GM21786 (cell line): ENCODE data around the gene SLC4A5.
"Not testable (repeated sequence)": the region's sequence is repeated elsewhere in the genome, so short reads cannot be mapped to it uniquely, and the experiment has no call there.

ENCODE experiments used
- ATAC-seq: cut with Tn5 transposase; IDR thresholded peaks from one replicate; pipeline ENCODE4 v1.9.1; 2021; ENCODE audit not compliant: unreplicated experiment

SLC4A5 gene

GRCh38 chr2:74368499-74368898, 25.3 kb upstream of the SLC4A5 start:
- ATAC-seq = no peak

GRCh38 chr2:74367789-74368188, 24.6 kb upstream of the SLC4A5 start:
- no peak for ATAC-seq

GRCh38 chr2:74366036-74366435, 22.8 kb upstream of the SLC4A5 start:
- ATAC-seq = no peak

DNA sequence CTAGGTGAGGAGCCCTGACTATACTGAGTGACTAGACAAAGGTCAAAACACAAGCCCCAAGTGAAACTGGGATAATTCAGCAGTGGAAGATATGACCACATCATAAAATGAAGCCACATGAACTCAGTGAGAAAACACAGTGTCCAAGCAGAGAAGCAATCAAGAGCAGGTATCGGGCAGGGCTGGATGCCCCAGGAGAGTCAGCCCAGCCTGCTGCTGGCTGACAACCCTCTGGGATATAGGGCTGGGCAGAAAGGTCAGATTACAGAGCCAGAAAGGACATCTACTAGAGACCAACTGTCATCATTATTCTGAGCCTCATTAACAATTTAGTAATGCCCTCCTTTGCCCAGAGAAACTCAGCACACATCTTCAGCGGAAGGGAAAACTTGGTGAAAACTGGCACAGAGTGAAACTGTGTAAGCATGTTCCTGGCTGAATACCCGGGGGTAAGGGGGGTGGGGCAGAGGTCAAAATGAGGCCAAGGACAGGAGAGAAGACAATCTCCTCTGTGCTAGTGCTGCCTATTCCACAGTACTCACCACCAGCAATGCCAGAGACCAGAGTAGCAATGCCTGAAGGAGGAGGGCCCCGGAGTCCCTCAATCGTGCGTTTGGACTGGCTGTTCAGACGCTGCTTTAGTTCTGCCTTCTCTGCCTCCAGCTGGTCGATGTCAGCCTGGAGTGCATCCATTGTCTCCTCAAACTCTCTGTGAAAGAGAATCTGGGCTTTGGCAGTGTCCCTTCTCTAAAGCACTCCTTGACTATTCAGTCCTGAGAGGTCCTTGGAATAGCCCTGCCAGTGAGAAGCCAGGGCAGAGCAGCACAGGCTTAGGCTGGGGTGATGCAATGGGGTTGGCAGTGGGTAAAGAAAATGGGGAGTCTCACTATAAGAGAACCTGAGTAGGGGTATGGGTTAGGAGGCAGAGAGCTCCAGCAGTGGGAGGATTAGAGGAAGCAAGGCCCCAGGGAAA, 21.6 kb upstream of the SLC4A5 start:
- no peak for ATAC-seq

- no peak for ATAC-seq
Measured at GRCh38 chr2:74361327-74361726, 18.1 kb upstream of the SLC4A5 start.

DNA sequence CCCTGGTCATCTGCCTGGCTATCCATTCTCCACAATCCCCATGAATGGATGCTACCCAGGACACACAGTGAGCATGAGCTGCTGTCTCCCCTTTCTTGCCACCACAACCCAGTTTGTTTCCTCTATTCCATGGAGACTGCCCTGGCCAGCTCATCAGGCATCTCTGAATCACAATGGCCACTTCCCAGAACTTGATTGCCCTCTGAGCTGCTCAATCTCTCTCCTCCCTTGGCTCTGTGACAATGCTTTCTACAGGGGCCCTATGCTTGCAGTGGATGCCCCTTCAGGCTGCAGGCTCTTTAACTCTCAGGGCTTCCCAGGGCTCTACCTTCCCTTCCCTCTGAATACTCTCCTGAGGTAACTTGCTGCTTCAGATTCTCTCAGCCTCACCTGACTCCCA, 14.4 kb upstream of the SLC4A5 start:
- no peak for ATAC-seq

DNA sequence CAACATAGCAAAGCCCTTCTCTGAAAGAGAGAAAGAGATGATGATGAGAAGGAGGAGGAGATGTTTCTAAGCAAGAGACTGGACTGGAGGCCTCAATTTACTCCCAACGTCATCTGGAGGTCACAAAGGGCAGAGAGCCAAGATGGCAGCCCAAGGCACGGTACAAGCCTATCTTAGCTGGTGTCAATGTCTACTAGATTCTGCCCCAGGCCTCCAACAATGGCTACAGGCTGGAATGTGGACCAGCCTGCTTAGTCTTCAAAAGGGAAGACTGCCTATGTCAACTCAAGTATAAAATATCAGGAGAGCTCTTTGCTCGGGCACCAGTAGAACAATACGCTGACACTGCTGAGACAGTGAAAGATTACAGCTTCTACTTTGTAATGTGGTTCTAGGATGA, 6.7 kb upstream of the SLC4A5 start:
- ATAC-seq = no peak

DNA sequence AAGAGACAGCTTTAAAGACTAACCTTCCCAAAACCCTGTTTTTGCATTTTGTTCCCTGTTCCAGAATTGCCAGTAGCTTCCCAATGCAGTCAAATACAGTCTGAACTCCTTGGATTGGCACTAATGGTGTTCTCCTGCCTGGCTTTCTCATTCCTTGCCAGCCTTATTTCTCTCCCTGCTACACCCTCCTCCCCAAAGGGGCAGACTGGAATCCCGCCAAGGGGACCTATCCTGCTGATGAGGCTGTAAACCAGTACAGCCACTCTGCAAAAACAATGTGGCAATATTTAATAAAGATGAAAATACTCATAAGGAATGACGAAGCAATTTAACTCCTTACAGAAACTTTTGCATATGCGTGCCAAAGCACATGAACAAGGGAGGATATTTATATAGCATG, 4.5 kb upstream of the SLC4A5 start:
- no peak for ATAC-seq

- ATAC-seq = no peak
Measured at GRCh38 chr2:74347303-74347702, 4.1 kb upstream of the SLC4A5 start.

DNA sequence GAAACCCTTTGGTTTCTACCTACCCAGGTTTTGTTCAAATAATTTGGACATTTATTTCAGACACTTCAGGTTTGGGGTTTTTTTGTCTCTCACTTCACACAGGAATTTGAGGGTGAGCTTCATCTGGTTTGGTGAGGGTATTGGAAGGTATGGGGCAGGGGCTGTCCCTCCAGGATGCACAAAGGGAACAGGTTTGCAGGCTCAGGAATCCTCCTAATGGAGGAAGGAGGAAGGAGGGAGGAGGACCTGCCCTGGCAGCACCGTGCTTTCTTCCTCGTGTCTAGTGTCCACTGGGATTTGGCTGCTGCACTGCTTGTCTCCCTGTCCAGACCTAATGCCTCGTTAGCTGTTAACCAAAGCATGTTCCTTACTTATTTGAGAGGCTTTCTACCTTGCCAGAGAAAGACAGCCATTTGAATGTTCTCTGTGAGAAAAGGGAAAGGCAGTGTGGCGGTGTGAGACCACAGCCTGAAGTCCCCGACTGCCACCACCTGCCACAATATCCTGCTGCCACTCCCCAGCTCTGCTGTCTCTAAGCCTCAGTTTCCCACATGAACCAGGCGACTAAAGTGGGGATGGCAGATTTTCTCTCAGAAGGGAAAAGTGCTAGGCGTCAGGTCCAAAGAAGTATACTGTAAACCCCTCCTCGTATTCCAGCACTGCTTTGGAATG, 2.2 kb upstream of the SLC4A5 start:
- ATAC-seq = no peak

DNA sequence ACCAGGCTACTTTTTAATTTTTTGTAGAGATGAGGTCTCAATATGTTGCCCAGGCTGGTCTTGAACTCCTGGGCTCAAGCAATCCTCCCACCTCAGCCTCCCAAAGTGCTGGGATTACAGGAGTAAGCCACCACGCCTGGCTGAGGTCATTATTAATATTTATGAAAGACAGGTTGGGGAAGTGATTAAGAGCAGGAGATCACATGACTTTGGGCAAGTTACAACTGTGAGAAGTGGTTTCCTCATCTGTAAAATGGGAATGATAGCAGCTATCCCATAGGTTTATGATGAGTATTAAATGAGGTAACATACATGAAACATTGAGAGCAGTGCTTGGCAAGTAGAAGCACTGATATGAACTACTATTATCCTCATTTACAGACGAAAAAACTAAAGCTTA, 7.0 kb downstream of the SLC4A5 start:
- not testable (repeated sequence) for ATAC-seq

GRCh38 chr2:74334931-74335333, 8.3 kb downstream of the SLC4A5 start:
- no peak for ATAC-seq

DNA sequence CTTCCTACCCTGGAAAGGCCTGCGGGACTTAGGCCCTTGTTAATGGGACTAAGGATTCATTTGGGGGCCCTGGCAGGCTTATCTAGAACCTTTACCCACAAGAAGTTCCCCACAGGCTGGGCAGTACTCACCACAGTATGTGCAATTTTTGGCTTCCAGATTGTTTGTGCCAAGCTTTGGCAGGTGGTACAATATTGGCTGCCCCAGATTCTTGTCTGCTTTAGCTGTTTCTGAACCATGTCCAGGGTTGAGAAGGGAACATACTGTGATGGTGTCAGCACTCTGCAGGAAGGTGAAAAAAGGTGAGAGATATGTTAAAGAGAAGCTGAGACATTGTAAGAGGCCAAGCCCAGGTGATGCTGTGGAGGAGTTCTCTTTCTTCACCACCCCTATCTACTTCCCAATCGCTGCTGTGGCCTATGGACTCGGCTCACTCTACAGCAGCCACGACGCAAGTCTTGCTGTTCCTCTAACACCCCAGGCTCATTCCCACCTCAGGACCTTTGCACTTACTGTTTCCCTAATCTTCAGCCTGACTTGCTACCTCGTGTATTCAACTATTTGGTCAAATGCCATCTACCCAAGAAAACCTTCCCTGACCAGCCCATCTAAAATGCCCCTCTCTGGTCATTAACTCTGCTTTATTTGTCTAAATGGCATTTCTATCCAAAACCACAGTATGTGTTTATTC, 9.2 kb downstream of the SLC4A5 start:
- ATAC-seq = no peak

DNA sequence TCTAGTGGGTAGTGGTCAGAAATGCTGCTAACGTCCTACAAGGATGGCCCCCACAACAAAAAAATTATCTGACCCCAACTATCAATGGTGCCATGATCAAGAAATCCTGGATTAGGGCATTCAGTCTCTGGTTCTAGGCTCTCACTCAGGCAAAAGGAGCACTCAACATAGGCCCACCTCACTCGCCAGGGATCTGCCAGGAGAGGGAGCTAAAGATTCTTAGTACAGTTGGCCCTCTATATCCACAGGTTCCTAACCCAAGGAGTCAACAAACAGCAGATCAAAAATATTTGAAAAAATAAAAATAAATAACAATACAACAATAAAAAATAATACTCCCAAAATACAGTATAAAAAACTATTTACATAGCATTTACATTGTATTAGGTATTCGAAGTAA, 10.0 kb downstream of the SLC4A5 start:
- no peak for ATAC-seq

- no peak for ATAC-seq
Measured at GRCh38 chr2:74332550-74333174, 10.6 kb downstream of the SLC4A5 start.

DNA sequence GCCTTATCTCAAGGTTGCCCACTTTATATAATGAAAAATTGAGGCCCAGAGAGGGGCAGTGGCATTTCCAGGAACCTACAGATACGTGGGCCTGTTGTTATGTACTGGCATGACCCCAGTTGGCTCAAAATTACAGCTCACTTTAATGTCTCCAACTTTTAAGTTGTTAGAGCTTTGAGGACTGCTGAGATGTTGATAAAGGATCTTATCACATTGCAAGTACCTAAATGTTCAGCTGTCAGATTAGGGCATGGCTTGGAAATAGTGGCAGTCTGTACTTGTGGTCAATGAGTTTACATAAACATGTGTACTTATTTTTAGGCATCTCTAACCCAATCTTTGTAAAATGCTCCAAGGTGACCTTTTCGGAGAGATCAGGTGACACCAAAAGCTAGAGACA, 14.6 kb downstream of the SLC4A5 start:
- ATAC-seq = no peak

GRCh38 chr2:74328074-74328473, 15.1 kb downstream of the SLC4A5 start:
- ATAC-seq = no peak

DNA sequence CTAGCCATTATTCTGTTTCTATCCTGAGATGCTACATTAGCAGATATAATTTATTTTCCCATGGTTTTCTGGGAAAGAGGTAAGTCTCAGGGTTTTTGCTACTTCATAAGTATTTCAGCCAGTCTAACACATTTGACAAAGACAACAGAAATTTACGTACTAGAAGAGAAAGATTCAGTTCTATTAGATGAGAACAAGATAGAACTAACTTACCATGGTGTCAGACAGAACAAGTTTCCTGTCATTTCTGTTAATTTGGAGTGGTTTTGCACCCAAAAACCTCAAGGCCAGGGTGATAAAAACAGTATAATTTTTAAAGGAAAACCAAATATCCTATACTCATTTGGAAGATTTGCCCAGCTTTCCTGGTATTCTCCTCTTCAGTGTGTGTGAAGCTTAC, 15.6 kb downstream of the SLC4A5 start:
- ATAC-seq = no peak

- ATAC-seq = no peak
Measured at GRCh38 chr2:74327199-74327598, 16.0 kb downstream of the SLC4A5 start.

GRCh38 chr2:74325815-74326214, 17.4 kb downstream of the SLC4A5 start:
- no peak for ATAC-seq

- ATAC-seq = no peak
Measured at GRCh38 chr2:74321737-74322136, 21.5 kb downstream of the SLC4A5 start.
